Fibroblast of mammary gland (primary cell): ENCODE data around the gene LRRC49.

Source experiments
- DNase-seq: peaks from one replicate; pipeline ENCODE4 v3.0.0-alpha.2; 2010; ENCODE audit warnings: low read depth
- H3K4me3 ChIP-seq: 2 replicates; pipeline ENCODE4 v1.5.1; 2011; ENCODE audit warnings: low read depth, mild to moderate bottlenecking, low read length, moderate library complexity; ENCODE audit not compliant: control insufficient read depth
- CTCF ChIP-seq: conservative IDR thresholded peaks from 2 replicates; pipeline ENCODE4 v1.5.1; 2011; ENCODE audit warnings: low read depth, low read length, inconsistent platforms; ENCODE audit not compliant: control insufficient read depth, insufficient read depth

LRRC49 gene

GRCh38 chr15:70963199-70963598 is 70.6 kb downstream of the LRRC49 start:
- H3K4me3 ChIP-seq = no peak overlapping the region
- TF ChIP-seq CTCF = no peak
- DNase-seq = no peak

GRCh38 chr15:70964058-70964457 is 71.4 kb downstream of the LRRC49 start:
- H3K4me3 ChIP-seq = no peak overlapping the region
- no peak for DNase-seq
- TF ChIP-seq CTCF = no peak

- no peak for DNase-seq
- TF ChIP-seq CTCF = no peak
Observed at GRCh38 chr15:70964686-70965085, 72.1 kb downstream of the LRRC49 start.

GRCh38 chr15:70967646-70968045 is 75.0 kb downstream of the LRRC49 start:
- no peak for DNase-seq
- no peak overlapping the region for H3K4me3 ChIP-seq
- no peak for TF ChIP-seq CTCF

More at GRCh38 chr15:70964686-70965085, 72.1 kb downstream of the LRRC49 start:
- no peak overlapping the region for H3K4me3 ChIP-seq

- no peak overlapping the region for H3K4me3 ChIP-seq
- DNase-seq = peak; percentile 76
- TF ChIP-seq CTCF = peak; percentile 54
Observed at GRCh38 chr15:70974004-70974832, 81.6 kb downstream of the LRRC49 start.

- peak; percentile 62 for DNase-seq
- no peak for TF ChIP-seq CTCF
- H3K4me3 ChIP-seq = no peak overlapping the region
Observed at GRCh38 chr15:70976851-70977250, 84.2 kb downstream of the LRRC49 start.
